Smooth muscle cell of the brain vasculature (primary cell): Measurements from ENCODE around the gene MC1R.

Experiments
- DNase-seq: peaks from one replicate; pipeline ENCODE4 v3.0.0-alpha.2; 2012; ENCODE audit warnings: low read depth, low spot score

Gene MC1R

DNA sequence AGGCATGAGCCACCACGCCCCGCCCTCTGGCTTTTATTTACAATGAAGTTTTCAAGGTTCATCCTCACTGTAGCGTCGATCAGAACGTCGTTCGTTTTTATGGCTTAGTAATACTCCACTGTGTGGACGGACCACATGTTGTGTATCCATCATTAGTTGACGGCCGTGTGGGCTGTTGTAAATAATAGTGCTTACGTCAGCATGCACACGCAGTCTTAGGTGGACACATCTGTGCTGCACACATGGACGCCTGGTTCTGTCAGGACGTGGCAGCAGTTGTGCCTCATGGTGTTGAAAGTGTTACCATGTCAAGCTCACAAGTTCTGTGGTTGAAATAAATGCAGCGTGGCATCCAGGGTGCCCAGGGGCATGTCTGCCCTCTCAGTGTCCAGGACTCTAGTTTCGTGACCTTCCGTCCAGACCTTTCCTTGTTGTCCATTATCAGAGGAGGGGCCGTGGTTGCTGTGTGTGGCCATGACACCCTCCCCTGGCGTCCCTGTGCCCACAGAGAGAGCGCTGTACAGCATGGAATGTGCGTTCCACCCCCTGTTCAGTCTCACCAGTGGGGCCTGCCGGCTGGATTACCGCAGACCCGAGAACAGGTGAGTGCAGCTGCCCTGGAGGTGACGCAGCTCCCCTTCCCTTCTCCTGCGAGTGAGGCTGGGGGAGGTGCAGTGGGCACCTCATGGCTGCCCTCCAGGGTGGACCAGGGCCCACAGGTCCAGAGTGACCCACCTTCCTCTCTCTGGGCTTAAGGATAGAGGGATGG is 23.0 kb upstream of the MC1R start:
- no peak for DNase-seq

DNA sequence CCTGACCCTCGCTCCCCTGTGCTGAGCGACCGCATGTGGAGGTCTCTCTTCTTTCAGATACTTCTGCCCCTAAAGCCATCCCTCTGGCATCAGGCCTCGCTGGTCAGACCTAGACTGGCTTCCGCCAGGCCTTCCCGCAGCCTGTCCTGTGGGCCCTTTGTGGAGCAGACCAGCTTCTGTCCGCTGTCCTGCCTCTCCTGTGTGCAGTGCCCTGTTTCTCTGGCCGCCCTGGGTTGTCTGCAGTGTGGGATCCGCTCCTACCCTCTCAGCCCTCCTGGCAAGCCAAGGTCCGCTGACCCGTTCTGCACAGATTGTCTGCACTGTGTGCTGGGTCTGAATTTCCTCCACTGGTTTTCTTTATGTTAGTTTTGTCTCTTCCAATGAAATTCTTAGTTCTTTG is 21.5 kb upstream of the MC1R start:
- DNase-seq: no peak

DNA sequence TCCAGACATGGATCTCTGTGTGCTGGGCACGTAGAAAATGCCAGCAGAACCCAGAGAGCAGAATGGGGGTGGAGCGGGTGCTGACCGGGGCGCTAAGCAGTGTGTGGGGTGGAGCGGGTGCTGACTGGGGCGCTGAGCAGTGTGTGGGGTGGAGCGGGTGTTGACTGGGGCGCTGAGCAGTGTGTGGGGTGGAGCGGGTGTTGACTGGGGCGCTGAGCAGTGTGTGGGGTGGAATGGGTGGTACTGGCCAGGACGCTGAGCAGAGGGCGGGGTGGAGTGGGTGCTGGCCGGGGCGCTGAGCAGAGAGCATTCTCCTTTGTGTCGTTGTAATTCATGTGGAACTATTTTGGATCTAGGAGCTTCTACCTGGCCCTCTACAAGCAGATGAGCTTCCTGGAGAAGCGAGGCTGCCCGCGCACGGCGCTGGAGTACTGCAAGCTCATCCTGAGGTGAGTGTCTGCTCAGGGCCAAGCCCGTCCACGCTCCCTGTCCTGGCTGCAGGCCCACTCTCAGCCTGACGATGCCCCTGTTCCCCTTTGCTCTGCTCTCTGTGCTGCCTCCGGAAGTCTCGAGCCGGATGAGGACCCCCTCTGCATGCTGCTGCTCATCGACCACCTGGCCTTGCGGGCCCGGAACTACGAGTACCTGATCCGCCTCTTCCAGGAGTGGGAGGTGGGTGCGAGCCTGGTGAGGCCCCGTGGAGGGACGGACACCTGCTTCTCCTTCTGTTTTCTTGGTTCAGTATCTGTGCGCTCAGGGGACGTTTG is 20.3 kb upstream of the MC1R start:
- no peak for DNase-seq

GRCh38 chr16:89899879-89900481 is 18.7 kb upstream of the MC1R start:
- no peak for DNase-seq

DNA sequence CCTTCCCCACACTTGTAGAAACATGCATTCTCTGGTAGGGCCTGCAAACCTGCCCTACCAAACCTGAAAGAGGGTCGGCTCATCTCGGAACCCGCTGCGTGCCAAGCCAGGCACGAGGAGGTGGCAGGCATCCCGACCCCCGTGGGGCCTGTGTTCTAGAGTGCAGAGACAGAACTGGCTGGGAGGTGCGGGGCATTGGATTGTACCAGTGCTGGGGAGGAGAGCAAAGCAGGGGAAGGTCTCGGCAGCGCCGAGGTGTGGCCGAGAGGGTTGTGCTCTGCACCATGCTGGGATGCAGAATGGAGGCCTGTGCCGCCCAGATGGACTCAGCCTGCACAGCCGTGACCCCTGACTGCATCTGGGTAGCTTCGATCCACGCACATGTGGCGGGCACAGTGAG is 17.8 kb upstream of the MC1R start:
- no peak for DNase-seq

DNA sequence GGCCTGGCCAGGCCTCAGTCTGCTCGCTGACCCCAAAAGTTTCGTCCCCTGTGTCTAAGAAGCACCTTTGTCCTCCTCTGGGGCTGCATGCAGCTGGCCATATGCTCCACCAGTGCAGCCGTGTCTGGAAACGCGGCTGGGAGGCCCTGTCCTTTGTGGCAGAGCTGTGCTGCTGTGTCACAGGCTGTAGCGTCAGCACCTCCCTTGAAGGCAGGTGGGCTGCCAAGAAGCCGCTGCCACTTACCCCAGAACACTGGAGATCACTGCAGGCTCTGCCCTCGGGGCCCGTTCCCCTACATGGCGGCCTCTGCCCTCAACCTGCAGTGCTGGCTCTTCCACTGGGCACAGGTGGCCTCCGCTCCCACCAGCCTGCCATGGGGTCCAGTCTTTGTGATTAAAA is 15.7 kb upstream of the MC1R start:
- no peak for DNase-seq

GRCh38 chr16:89903908-89904515 is 14.7 kb upstream of the MC1R start:
- DNase-seq: no peak

DNA sequence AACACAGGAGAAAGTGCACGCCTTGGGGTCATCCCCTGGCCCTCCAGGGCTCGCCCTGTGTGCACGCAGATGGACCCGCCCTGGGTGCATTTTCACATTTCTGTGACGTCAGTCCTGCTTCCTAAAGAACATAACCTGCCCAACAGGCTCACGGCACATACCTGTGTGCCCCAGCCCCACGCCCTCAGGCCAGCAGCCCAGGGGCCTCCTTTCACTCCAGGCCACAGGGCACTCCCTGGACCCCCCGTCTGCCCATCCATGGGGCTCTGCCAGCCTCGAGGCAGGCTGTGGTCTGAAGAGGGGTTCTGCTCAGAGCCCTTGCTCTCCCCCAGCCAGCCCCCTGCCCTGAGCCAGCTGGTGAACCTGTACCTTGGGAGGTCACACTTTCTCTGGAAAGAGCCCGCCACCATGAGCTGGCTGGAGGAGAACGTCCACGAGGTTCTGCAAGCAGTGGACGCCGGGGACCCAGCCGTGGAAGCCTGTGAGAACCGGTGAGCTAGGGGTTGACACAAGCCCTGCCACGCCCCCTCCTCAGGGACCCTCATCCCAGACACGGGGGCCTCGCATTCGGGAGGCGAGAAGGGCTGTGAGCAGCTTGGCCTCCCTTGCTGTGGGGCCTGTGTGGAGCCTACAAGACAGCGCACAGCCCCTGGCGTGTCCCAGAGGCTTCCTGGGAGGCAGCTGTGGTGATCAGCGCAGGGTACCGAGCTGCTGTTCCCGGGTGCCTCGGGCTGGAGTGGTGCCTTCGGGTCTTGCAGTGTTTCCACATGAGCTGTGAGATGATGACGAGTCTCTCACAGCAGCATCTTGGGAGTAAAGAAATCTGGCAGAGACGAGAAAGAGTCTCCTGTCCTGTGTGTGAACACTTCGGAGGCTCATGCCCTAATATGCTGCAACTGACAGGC is 13.8 kb upstream of the MC1R start:
- no peak for DNase-seq

GRCh38 chr16:89905511-89906139 is 13.0 kb upstream of the MC1R start:
- no peak for DNase-seq

- DNase-seq: no peak
Measured at GRCh38 chr16:89906140-89907025, 12.3 kb upstream of the MC1R start.

GRCh38 chr16:89907055-89907814 is 11.4 kb upstream of the MC1R start:
- DNase-seq: no peak

- DNase-seq: no peak
Measured at GRCh38 chr16:89908236-89908635, 10.4 kb upstream of the MC1R start.

DNA sequence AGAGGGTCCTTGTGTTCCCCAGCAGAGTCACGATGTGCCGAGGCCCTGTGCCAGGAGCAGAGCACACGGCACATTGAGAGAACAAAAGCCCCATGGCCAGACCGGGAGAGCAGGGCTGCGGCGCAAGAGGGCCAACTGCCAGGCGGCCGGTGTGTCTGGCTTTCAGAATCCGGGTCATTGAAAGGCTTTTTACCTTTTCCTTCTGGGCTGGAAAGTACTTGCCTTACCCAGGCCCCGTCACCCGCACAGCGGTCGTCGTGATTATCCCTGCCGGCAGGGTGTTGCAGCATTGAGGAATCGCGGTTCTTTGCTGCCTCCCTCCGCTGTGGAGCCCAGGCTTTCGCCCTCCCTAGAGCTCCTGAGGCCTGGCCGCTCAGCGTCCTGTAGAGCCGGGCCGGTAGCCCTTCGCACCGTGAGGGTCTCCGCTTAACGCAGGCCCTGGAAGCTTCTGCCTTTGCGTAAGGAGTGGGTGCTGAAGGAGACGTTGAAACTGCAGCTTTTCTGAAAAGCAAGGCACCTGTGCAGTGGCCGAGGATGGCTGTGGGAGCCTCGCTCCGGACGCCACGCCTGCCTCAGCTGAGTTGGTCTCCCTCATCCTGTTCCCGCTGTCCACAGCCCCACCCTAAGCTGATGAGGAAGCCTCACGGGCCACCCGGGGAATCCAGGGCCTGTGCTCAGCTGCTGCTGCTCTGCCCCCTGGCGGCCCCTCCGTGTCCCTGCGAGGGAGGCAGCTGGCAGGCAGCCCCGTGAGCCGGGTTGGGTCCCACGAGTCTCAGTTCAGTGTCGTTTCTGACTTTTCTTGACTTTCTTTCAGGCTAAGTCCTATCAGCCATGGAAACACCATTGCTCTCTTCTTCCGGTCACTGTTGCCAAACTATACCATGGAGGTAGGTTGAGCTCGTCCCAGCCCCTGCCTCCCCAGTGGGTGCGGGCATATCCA is 8.6 kb upstream of the MC1R start:
- DNase-seq: no peak

GRCh38 chr16:89910717-89911354 is 7.8 kb upstream of the MC1R start:
- no peak for DNase-seq

DNA sequence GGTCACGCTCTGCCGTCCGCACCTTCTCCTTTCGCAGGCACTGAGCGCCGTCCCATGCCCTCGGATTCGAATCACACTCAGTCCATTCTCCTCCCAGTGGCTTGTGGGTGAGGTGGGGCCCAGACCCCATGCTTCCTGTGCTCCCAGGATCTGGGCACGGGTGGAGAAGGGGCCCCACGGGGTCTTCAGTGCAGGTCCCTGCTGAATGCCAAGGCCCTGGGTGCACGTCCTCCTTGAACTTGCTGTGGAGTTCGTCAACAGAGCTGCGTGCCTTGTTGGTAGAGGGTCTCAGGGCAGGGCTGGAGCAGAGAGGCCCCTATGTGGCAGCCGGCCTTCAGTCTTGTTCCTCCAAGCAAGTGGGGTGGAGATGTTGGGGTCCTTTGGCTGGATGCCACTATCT is 7.3 kb upstream of the MC1R start:
- no peak for DNase-seq

DNA sequence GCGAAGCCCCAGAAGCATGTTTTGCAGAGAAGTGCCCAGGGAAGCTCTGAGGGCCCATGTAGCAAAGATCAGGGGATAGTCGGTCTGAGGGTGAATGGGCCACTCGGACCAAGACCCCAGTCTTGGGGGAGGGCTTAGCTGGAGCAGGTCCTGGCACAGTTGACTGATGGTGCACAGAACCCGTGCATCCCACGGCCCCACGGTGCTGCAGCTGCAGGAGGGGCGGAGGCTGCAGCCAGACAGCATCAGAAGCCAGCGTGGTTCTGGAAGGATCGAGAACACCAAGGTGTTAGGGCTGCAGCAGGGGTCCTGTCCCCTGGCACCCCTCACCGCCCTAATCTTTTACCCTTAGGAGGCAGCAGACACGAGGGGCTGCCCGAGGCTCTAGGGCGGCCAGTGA is 6.5 kb upstream of the MC1R start:
- DNase-seq: no peak

GRCh38 chr16:89912627-89913026 is 6.0 kb upstream of the MC1R start:
- no peak for DNase-seq
